ENCODE results near the gene FLCN. TPM values are rescaled to one million over a fixed set of nuclear protein-coding genes. Genes with fewer than 3 reads are reported as not detected.

FLCN gene
- total RNA-seq, 4 donors from 2014 or later, result 28.4 to 143 (median 49.2) TPM

DNA sequence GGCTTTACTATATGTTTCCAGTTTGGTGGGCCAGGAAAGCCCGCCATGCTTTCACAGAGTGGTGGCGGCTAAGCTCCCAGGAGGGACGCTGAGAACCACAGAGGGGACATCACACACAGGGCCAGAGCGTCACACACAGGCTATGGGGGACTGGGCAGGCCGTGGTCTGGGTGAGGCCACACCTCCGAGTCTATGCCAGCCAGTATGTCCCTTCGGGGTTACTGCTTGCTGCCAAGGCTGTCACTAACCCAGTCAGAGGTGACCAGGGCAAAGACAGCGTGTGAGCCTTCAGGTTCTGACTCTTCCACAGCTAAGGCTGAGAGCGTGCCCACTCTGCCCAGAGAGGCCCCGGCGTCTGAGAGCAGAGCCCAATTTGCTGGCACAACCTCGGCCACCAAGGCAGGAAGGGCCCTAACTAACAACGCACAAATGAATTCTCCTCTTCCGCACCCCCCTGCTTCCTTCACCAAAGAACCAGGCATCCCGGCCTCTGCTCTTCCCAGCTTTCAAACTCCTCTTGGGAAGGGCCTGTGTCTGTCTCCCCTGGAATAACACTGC lies 33.7 kb downstream of the FLCN start:
- no peak for DNase-seq (ENCODE audit: low spot score in 2 of 2)
- TF ChIP-seq POLR2A (IDR thresholded peaks at IDR 0.05) (no peak), EP300 (IDR thresholded peaks at IDR 0.05) (no peak), POLR2AphosphoS5 (IDR thresholded peaks at IDR 0.05) (no peak)
- TF ChIP-seq, protein P1, sequence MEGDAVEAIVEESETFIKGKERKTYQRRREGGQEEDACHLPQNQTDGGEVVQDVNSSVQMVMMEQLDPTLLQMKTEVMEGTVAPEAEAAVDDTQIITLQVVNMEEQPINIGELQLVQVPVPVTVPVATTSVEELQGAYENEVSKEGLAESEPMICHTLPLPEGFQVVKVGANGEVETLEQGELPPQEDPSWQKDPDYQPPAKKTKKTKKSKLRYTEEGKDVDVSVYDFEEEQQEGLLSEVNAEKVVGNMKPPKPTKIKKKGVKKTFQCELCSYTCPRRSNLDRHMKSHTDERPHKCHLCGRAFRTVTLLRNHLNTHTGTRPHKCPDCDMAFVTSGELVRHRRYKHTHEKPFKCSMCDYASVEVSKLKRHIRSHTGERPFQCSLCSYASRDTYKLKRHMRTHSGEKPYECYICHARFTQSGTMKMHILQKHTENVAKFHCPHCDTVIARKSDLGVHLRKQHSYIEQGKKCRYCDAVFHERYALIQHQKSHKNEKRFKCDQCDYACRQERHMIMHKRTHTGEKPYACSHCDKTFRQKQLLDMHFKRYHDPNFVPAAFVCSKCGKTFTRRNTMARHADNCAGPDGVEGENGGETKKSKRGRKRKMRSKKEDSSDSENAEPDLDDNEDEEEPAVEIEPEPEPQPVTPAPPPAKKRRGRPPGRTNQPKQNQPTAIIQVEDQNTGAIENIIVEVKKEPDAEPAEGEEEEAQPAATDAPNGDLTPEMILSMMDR (IDR thresholded peaks at IDR 0.05), result no peak
- no peaks in the 10 kb centered on the region for H3K27me3 ChIP-seq
- H3K9me3 ChIP-seq, result no peaks in the 10 kb centered on the region
- no peak overlapping the region for H3K27ac ChIP-seq
- 83% methylated on average over 11 of the region's 15 CpGs for WGBS
- H3K36me3 ChIP-seq, result no peaks in the 10 kb centered on the region
- H3K4me1 ChIP-seq, result peaks cover 48% of the 10 kb centered on the region
- H3K4me3 ChIP-seq, result no peak overlapping the region

DNA sequence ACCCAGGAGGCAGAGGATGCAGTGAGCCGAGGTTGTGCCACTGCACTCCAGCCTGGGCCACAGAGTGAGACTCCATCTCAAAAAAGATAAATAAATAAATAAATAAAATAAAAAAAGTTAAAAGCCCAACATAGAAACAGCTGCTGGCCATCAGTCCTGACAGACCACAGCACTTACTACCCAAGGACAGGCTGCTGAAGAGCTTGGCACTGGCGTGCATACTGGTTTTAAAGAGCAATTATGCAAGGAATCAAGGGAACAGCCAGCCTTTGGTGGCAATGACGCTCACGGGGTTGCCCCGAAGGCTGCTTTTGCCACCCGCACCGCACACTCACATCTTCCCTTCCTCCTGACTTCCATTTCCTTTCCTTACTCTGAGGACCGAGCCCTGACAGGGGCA lies 35.1 kb downstream of the FLCN start:
- no peak for TF ChIP-seq POLR2AphosphoS5 (IDR thresholded peaks at IDR 0.05)
- TF ChIP-seq EP300 (IDR thresholded peaks at IDR 0.05), result no peak
- TF ChIP-seq, protein P1 (IDR thresholded peaks at IDR 0.05), result no peak
- no peak for TF ChIP-seq POLR2A (IDR thresholded peaks at IDR 0.05)
- H3K4me3 ChIP-seq, result no peak overlapping the region
- peaks cover 42% of the 10 kb centered on the region for H3K4me1 ChIP-seq
- H3K9me3 ChIP-seq, result no peaks in the 10 kb centered on the region
- DNase-seq (ENCODE audit: low spot score in 2 of 2), result no peak
- no peaks in the 10 kb centered on the region for H3K36me3 ChIP-seq
- no peaks in the 10 kb centered on the region for H3K27me3 ChIP-seq
- no peak overlapping the region for H3K27ac ChIP-seq
- 89% methylated on average over 8 of the region's 8 CpGs for WGBS

DNA sequence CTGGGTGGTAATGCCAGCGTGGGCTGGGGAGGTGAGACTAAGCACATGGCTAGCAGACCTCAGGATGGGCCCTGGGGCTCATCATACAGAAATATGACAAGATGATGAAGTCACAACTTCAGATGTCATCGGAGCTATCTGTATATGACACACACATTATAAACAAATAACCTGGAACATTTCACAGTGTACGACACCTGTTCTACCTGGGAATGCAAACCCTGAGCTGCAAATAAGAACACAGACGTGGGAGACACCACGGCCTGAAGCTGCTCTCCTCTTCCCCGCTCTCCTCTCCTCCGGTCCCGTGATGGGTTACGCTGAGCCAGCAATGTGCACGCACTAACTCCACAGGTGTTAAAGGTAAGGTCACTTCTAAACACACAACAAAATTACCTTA lies 35.7 kb downstream of the FLCN start:
- TF ChIP-seq POLR2AphosphoS5 (IDR thresholded peaks at IDR 0.05) (no peak), EP300 (IDR thresholded peaks at IDR 0.05) (no peak), POLR2A (IDR thresholded peaks at IDR 0.05) (no peak)
- TF ChIP-seq, protein P1 (IDR thresholded peaks at IDR 0.05), result no peak
- 81% methylated on average over 10 of the region's 10 CpGs for WGBS
- peaks cover 36% of the 10 kb centered on the region for H3K4me1 ChIP-seq
- H3K36me3 ChIP-seq, result no peaks in the 10 kb centered on the region
- H3K4me3 ChIP-seq, result no peak overlapping the region
- DNase-seq (ENCODE audit: low spot score in 2 of 2), result no peak
- H3K27ac ChIP-seq, result no peak overlapping the region
- H3K9me3 ChIP-seq, result no peaks in the 10 kb centered on the region
- no peaks in the 10 kb centered on the region for H3K27me3 ChIP-seq

DNA sequence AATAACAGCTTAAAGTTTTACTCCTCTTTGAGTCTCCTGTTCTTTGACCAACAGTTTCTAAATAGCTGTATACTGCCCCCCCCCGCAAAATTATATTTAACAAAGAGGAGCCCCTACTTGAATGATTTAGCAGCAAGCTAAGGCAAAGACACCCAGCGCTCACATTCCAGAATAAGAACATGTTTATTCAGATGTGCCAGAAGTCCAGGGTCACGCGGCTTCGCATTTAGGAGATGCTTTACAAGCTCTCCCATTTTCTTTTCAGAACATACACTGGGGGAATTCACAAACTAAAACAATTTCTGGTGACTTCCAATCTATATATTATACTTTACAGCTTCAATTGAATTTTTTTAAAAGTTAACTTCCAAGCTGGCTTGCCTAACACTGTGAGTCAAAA lies 36.1 kb downstream of the FLCN start:
- Histone ChIP-seq H3K36me3 (no peaks in the 10 kb centered on the region), H3K27ac (no peak overlapping the region), H3K27me3 (no peaks in the 10 kb centered on the region), H3K4me3 (no peak overlapping the region), H3K9me3 (no peaks in the 10 kb centered on the region), H3K4me1 (peaks cover 31% of the 10 kb centered on the region)
- no peak for DNase-seq (ENCODE audit: low spot score in 2 of 2)
- WGBS, result 65% methylated on average over 5 of the region's 5 CpGs
- TF ChIP-seq, protein P1 (IDR thresholded peaks at IDR 0.05), result no peak
- TF ChIP-seq EP300 (IDR thresholded peaks at IDR 0.05), result no peak
- no peak for TF ChIP-seq POLR2AphosphoS5 (IDR thresholded peaks at IDR 0.05)

DNA sequence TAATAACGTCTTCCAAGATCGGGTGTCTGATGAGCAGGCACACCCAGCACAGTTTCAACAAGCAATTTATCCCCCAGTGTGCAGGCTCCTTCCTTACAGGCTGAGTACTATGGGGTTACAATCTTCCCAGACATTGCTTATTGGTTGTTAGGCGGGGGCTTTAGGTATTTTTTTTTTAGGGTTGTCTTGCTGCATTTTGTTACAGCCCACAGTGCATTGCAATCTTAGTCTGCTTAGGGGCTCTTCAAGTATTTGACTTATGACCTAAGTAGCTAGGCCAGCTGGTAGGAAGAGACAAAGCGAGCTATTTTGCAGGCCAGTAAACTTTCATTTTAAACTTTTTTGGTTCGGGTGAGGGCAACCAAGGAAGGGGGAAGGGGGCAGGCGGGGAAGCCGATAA lies 36.7 kb downstream of the FLCN start:
- H3K27me3 ChIP-seq, result no peaks in the 10 kb centered on the region
- no peak overlapping the region for H3K4me3 ChIP-seq
- DNase-seq (ENCODE audit: low spot score in 2 of 2), result no peak
- H3K4me1 ChIP-seq, result peaks cover 26% of the 10 kb centered on the region
- no peaks in the 10 kb centered on the region for H3K36me3 ChIP-seq
- 66% methylated on average over 7 of the region's 7 CpGs for WGBS
- TF ChIP-seq POLR2AphosphoS5 (IDR thresholded peaks at IDR 0.05), result no peak
- TF ChIP-seq POLR2A (IDR thresholded peaks at IDR 0.05), result no peak
- TF ChIP-seq, protein P1 (IDR thresholded peaks at IDR 0.05), result no peak
- no peak for TF ChIP-seq EP300 (IDR thresholded peaks at IDR 0.05)
- H3K9me3 ChIP-seq, result no peaks in the 10 kb centered on the region
- no peak overlapping the region for H3K27ac ChIP-seq

All from suprapubic skin (tissue), 4 donors.